Esophagus muscularis mucosa (tissue), 3 donors: Measurements from ENCODE around the gene KIF21A.

ENCODE experiments used
- CTCF ChIP-seq, 3 experiments: fragments of 200-600 bp in 2 of 3; fragments of 450-650 bp in 1 of 3; sonication (generic) in 2 of 3; IDR thresholded peaks; one replicate each; pipeline ENCODE4 v1.5.1; 2017 to 2019; ENCODE audit warnings: antibody characterized with exemption in 3 of 3, mild to moderate bottlenecking in 2 of 3, moderate library complexity in 1 of 3
- POLR2AphosphoS5 ChIP-seq, 2 donors: sonication (generic); formaldehyde crosslinking; IDR thresholded peaks; one replicate each; pipeline ENCODE4 v1.6.1; 2017; ENCODE audit warnings: antibody characterized with exemption in 2 of 2

GRCh38 chr12:39440781-39441180, 2.1 kb downstream of the KIF21A start:
- TF ChIP-seq CTCF (IDR thresholded peaks at IDR 0.05) (no peak), POLR2AphosphoS5 (IDR thresholded peaks at IDR 0.05) (no peak)
